Activated CD4-positive, alpha-beta T cell treated with anti-CD3 and anti-CD28 coated beads, Interleukin-2, amount 10 ng/mL, durations not matched to agents 24 days and 14 days (primary cell): Measurements from ENCODE around the gene ZFYVE21. TPM values are rescaled to one million over a fixed set of nuclear protein-coding genes. Genes with fewer than 3 reads are reported as not detected.

Source experiments
- DNase-seq: peaks from one replicate; pipeline ENCODE4 v3.0.0; 2022
- H3K27ac Mint-ChIP-seq: one replicate; pipeline ENCODE4 v1.8.0; 2022; ENCODE audit warnings: mild to moderate bottlenecking, mixed read lengths
- H3K27me3 Mint-ChIP-seq: one replicate; pipeline ENCODE4 v1.8.0; 2022; ENCODE audit warnings: mixed read lengths
- H3K36me3 Mint-ChIP-seq: one replicate; pipeline ENCODE4 v1.8.0; 2022; ENCODE audit warnings: low read depth, mild to moderate bottlenecking, mixed read lengths
- H3K4me1 Mint-ChIP-seq: one replicate; pipeline ENCODE4 v1.8.0; 2021; ENCODE audit warnings: mixed read lengths
- H3K4me3 Mint-ChIP-seq: one replicate; pipeline ENCODE4 v1.8.0; 2022; ENCODE audit warnings: mild to moderate bottlenecking, moderate library complexity, mixed read lengths
- H3K9me3 Mint-ChIP-seq: one replicate; pipeline ENCODE4 v1.8.0; 2021; ENCODE audit warnings: mixed read lengths
- intact Hi-C: fragments of 100-400 bp; cut with micrococcal nuclease; formaldehyde crosslinking; loops from one replicate; pipeline ENCODE4 v1.15.1; 2023
- total RNA-seq: library from RNA; stranded (reverse); gene quantifications from 2 replicates; pipeline ENCODE4 v1.2.3, GENCODE V29; 2022

ZFYVE21 gene
- total RNA-seq, 1 donor from 2014 or later = 23.9 TPM

GRCh38 chr14:103749452-103749851 lies 33.8 kb downstream of the ZFYVE21 start:
- Mint-ChIP-seq H3K9me3 (no peaks in the 10 kb centered on the region), H3K36me3 (peaks cover 3% of the 10 kb centered on the region), H3K4me1 (peaks cover 9% of the 10 kb centered on the region), H3K27me3 (no peaks in the 10 kb centered on the region), H3K4me3 (no peak overlapping the region), H3K27ac (no peak overlapping the region)
- no peak for DNase-seq
- intact Hi-C loops = no loop called here

GRCh38 chr14:103749860-103750259 lies 34.2 kb downstream of the ZFYVE21 start:
- DNase-seq = no peak
- Mint-ChIP-seq H3K4me3 (no peak overlapping the region), H3K36me3 (peaks cover 3% of the 10 kb centered on the region), H3K27me3 (no peaks in the 10 kb centered on the region), H3K4me1 (peaks cover 9% of the 10 kb centered on the region), H3K27ac (no peak overlapping the region), H3K9me3 (no peaks in the 10 kb centered on the region)
- intact Hi-C loops = no loop called here

GRCh38 chr14:103753774-103754173 lies 38.2 kb downstream of the ZFYVE21 start:
- peaks cover 3% of the 10 kb centered on the region for H3K36me3 Mint-ChIP-seq
- intact Hi-C loops = no loop called here
- no peaks in the 10 kb centered on the region for H3K9me3 Mint-ChIP-seq
- no peak for DNase-seq
- no peaks in the 10 kb centered on the region for H3K27me3 Mint-ChIP-seq
- no peak overlapping the region for H3K4me3 Mint-ChIP-seq
- peaks cover 3% of the 10 kb centered on the region for H3K4me1 Mint-ChIP-seq
- no peak overlapping the region for H3K27ac Mint-ChIP-seq

- no peak for DNase-seq
- no peaks in the 10 kb centered on the region for H3K4me1 Mint-ChIP-seq
- H3K36me3 Mint-ChIP-seq = no peaks in the 10 kb centered on the region
- H3K4me3 Mint-ChIP-seq = no peak overlapping the region
- intact Hi-C loops = no loop called here
- H3K27ac Mint-ChIP-seq = no peak overlapping the region
- H3K27me3 Mint-ChIP-seq = no peaks in the 10 kb centered on the region
- H3K9me3 Mint-ChIP-seq = no peaks in the 10 kb centered on the region
Observed at GRCh38 chr14:103755060-103755459, 39.5 kb downstream of the ZFYVE21 start.

- no peak overlapping the region for H3K27ac Mint-ChIP-seq
- H3K27me3 Mint-ChIP-seq = no peaks in the 10 kb centered on the region
- no peaks in the 10 kb centered on the region for H3K4me1 Mint-ChIP-seq
- intact Hi-C loops = no loop called here
- no peak overlapping the region for H3K4me3 Mint-ChIP-seq
- no peaks in the 10 kb centered on the region for H3K9me3 Mint-ChIP-seq
- DNase-seq = no peak
- no peaks in the 10 kb centered on the region for H3K36me3 Mint-ChIP-seq
Observed at GRCh38 chr14:103758059-103758776, 42.6 kb downstream of the ZFYVE21 start.

- Mint-ChIP-seq H3K36me3 (no peaks in the 10 kb centered on the region), H3K27me3 (no peaks in the 10 kb centered on the region)
- intact Hi-C loops = no loop called here
Observed at GRCh38 chr14:103762036-103762435, 46.4 kb downstream of the ZFYVE21 start.

GRCh38 chr14:103762541-103762940 lies 46.9 kb downstream of the ZFYVE21 start:
- Mint-ChIP-seq H3K4me1 (no peaks in the 10 kb centered on the region), H3K9me3 (no peaks in the 10 kb centered on the region), H3K27me3 (no peaks in the 10 kb centered on the region), H3K27ac (no peak overlapping the region), H3K4me3 (no peak overlapping the region), H3K36me3 (no peaks in the 10 kb centered on the region)
- intact Hi-C loops = no loop called here
- no peak for DNase-seq

More at GRCh38 chr14:103762036-103762435, 46.4 kb downstream of the ZFYVE21 start:
- H3K27ac Mint-ChIP-seq = no peak overlapping the region
- no peaks in the 10 kb centered on the region for H3K9me3 Mint-ChIP-seq
- H3K4me3 Mint-ChIP-seq = no peak overlapping the region
- no peaks in the 10 kb centered on the region for H3K4me1 Mint-ChIP-seq
- no peak for DNase-seq

- H3K36me3 Mint-ChIP-seq = no peaks in the 10 kb centered on the region
- no peak overlapping the region for H3K4me3 Mint-ChIP-seq
- no peaks in the 10 kb centered on the region for H3K9me3 Mint-ChIP-seq
- H3K27ac Mint-ChIP-seq = no peak overlapping the region
- no peaks in the 10 kb centered on the region for H3K27me3 Mint-ChIP-seq
- intact Hi-C loops = no loop called here
- DNase-seq = no peak
- H3K4me1 Mint-ChIP-seq = no peaks in the 10 kb centered on the region
Observed at GRCh38 chr14:103763730-103764488, 48.3 kb downstream of the ZFYVE21 start.

GRCh38 chr14:103765526-103765925 lies 49.9 kb downstream of the ZFYVE21 start:
- no peak overlapping the region for H3K27ac Mint-ChIP-seq
- intact Hi-C loops = no loop called here
- no peaks in the 10 kb centered on the region for H3K9me3 Mint-ChIP-seq
- no peaks in the 10 kb centered on the region for H3K36me3 Mint-ChIP-seq
- no peak overlapping the region for H3K4me3 Mint-ChIP-seq
- no peaks in the 10 kb centered on the region for H3K27me3 Mint-ChIP-seq
- H3K4me1 Mint-ChIP-seq = no peaks in the 10 kb centered on the region
- no peak for DNase-seq

- Mint-ChIP-seq H3K27me3 (no peaks in the 10 kb centered on the region), H3K27ac (no peak overlapping the region), H3K9me3 (peaks cover 2% of the 10 kb centered on the region), H3K4me3 (no peak overlapping the region), H3K4me1 (no peaks in the 10 kb centered on the region), H3K36me3 (peaks cover 2% of the 10 kb centered on the region)
- DNase-seq = no peak
- intact Hi-C loops = no loop called here
Observed at GRCh38 chr14:103767336-103767894, 51.8 kb downstream of the ZFYVE21 start.

GRCh38 chr14:103770500-103770899 lies 54.9 kb downstream of the ZFYVE21 start:
- Mint-ChIP-seq H3K36me3 (peaks cover 2% of the 10 kb centered on the region), H3K9me3 (peaks cover 3% of the 10 kb centered on the region), H3K4me1 (no peaks in the 10 kb centered on the region)

GRCh38 chr14:103770902-103771301 lies 55.3 kb downstream of the ZFYVE21 start:
- peaks cover 3% of the 10 kb centered on the region for H3K9me3 Mint-ChIP-seq
- H3K4me1 Mint-ChIP-seq = no peaks in the 10 kb centered on the region
- H3K4me3 Mint-ChIP-seq = no peak overlapping the region
- no peaks in the 10 kb centered on the region for H3K27me3 Mint-ChIP-seq
- intact Hi-C loops = no loop called here
- no peak for DNase-seq
- no peak overlapping the region for H3K27ac Mint-ChIP-seq
- H3K36me3 Mint-ChIP-seq = peaks cover 2% of the 10 kb centered on the region

More at GRCh38 chr14:103770500-103770899, 54.9 kb downstream of the ZFYVE21 start:
- H3K4me3 Mint-ChIP-seq = no peak overlapping the region
- H3K27me3 Mint-ChIP-seq = no peaks in the 10 kb centered on the region
- H3K27ac Mint-ChIP-seq = no peak overlapping the region
- intact Hi-C loops = no loop called here
- DNase-seq = no peak

GRCh38 chr14:103772078-103772712 lies 56.6 kb downstream of the ZFYVE21 start:
- Mint-ChIP-seq H3K9me3 (peaks cover 3% of the 10 kb centered on the region), H3K4me1 (no peaks in the 10 kb centered on the region), H3K27ac (no peak overlapping the region), H3K27me3 (no peaks in the 10 kb centered on the region), H3K4me3 (no peak overlapping the region), H3K36me3 (peaks cover 2% of the 10 kb centered on the region)
- intact Hi-C loops = no loop called here
- DNase-seq = no peak

GRCh38 chr14:103773521-103773920 lies 57.9 kb downstream of the ZFYVE21 start:
- no peaks in the 10 kb centered on the region for H3K27me3 Mint-ChIP-seq
- no peak for DNase-seq
- H3K4me1 Mint-ChIP-seq = no peaks in the 10 kb centered on the region
- no peak overlapping the region for H3K27ac Mint-ChIP-seq
- no peak overlapping the region for H3K4me3 Mint-ChIP-seq
- H3K36me3 Mint-ChIP-seq = peaks cover 2% of the 10 kb centered on the region
- intact Hi-C loops = no loop called here
- peaks cover 3% of the 10 kb centered on the region for H3K9me3 Mint-ChIP-seq
